GM13976 (cell line): ENCODE measurements around the gene ZNRF3.

Experiments used
- DNase-seq: peaks from one replicate; pipeline ENCODE4 v3.0.0; 2012; ENCODE audit warnings: low spot score
- in situ Hi-C: fragments of 300-500 bp; cut with MboI; formaldehyde crosslinking; loops from one replicate; pipeline ENCODE4 v1.12.0; 2022; ENCODE audit warnings: low sequenced_read_pairs, mixed read lengths, inconsistent platforms; ENCODE audit not compliant: unreplicated experiment
- TF ChIP-seq, protein P1 (sequence below): IDR thresholded peaks from 2 replicates; pipeline ENCODE4 v1.5.1; 2012; ENCODE audit warnings: borderline replicate concordance, mild to moderate bottlenecking; ENCODE audit not compliant: insufficient read depth; ENCODE audit errors: extremely low read depth, missing control alignments, control extremely low read depth

Gene ZNRF3

GRCh38 chr22:28963362-28963761 lies 80.0 kb downstream of the ZNRF3 start:
- TF ChIP-seq, protein P1, sequence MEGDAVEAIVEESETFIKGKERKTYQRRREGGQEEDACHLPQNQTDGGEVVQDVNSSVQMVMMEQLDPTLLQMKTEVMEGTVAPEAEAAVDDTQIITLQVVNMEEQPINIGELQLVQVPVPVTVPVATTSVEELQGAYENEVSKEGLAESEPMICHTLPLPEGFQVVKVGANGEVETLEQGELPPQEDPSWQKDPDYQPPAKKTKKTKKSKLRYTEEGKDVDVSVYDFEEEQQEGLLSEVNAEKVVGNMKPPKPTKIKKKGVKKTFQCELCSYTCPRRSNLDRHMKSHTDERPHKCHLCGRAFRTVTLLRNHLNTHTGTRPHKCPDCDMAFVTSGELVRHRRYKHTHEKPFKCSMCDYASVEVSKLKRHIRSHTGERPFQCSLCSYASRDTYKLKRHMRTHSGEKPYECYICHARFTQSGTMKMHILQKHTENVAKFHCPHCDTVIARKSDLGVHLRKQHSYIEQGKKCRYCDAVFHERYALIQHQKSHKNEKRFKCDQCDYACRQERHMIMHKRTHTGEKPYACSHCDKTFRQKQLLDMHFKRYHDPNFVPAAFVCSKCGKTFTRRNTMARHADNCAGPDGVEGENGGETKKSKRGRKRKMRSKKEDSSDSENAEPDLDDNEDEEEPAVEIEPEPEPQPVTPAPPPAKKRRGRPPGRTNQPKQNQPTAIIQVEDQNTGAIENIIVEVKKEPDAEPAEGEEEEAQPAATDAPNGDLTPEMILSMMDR, result no peak
- no peak for DNase-seq
- in situ Hi-C loops, result no loop called here

DNA sequence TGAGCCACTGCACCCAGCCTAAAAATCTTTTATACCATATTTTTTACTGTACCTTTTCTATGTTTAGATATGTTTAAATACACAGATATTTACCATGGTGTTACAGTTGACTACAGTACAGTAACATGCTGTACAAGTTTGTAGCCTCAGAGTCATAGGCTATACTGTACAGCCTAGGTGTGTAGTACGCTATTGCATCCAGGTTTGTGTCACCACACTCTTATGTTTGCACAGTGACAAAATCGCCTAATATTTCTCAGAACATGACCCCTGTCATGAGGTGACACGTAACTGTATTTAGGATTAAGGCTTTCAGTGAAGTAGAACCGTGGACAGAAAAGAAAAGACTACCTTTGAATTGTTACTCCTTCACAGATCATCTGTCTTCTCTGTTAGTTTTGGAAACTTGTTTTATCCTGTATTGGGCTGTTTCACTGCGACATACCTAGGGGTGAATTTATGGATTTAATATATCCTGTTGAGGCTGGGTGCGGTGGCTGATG lies 83.8 kb downstream of the ZNRF3 start:
- TF ChIP-seq, protein P1, result no peak
- DNase-seq, result no peak
- in situ Hi-C loops, result no loop called here

- DNase-seq, result no peak
- TF ChIP-seq, protein P1, result no peak
- in situ Hi-C loops, result no loop called here
Observed at GRCh38 chr22:28967969-28968368, 84.6 kb downstream of the ZNRF3 start.

DNA sequence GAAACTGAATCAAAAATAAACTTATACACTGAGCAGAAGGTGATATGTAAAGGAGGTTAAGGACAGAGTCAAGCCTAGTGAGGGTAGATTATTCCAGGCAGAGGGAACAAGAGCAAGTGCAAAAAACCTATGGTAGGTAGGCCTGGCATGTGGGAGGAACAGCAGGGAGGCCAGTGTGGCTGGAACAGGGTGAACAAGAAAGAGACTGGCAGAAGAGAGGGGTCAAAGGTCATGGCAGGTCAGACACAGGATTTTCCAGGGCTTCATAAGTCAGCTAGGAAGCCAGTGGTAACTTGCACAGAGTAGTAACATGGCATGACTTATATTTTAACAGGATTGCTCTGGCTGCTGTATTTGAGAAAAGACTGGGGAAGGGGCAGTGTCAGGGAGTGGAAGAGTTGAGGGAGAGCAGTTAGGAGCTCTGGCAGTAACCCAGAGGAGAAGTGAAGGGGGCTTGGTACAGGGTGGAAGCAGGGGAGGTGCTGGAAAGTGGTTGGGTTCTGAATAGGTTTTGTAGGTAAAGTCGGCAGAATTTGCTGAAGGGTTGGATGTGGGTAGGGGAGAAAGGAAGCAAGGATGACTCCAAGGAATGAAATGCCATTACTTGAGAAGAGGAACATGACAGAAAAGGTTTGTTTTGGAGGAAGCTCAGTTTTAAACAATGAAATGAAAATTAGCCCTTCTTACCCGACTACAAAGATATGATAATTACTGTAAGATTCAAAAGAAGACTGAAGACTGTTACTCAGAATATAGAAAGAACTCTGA lies 86.2 kb downstream of the ZNRF3 start:
- TF ChIP-seq, protein P1, result no peak
- in situ Hi-C loops, result no loop called here
- no peak for DNase-seq

DNA sequence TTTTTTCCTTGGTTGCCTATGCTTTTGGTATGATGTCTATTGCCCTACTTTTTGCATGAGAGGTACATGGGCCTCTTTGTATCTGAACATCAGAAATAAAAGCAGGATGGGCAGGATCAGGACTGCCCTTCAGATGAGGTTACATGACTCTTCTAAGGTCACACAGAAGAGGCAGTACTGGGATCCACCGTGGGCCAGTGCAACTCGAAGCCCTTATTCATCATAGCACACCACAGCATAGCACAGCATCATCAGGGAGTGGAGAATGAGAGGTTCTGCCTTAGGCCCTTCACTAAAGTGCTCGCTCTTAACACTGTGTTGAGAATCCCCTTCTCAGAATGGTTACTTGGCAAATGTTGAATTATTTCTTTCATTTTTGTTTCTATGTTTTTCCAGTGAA lies 90.0 kb downstream of the ZNRF3 start:
- TF ChIP-seq, protein P1, result no peak
- in situ Hi-C loops, result no loop called here
- DNase-seq, result no peak

- in situ Hi-C loops, result no loop called here
- DNase-seq, result no peak
- TF ChIP-seq, protein P1, result no peak
Observed at GRCh38 chr22:28977060-28977459, 93.7 kb downstream of the ZNRF3 start.
